Measurements from ENCODE around the gene BTRC.

BTRC gene

DNA sequence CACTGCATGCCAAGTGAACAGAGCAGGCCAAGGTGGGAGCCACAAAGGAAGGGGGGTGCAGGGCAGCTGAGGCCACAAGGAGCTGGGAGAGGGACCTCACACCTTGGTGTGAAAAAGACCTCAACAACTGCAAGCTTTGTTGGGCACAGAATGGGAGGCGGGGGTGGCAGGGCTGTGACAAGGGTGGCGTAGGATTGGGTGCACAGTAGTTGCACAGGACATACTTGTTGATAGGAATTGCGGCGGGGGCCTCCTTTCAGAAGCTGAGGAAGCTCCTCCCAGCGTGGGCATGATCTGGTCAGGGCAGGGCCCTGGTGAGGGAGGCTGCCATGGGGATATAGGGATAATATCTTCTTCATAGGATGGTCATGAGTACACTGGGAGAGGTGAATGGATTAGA, 208.3 kb downstream of the BTRC start:
- DNase-seq (ENCODE audit: low read depth) = no peak
- H3K4me3 ChIP-seq (ENCODE audit: low read length) = no peak overlapping the region
- no peak for TF ChIP-seq CTCF (IDR thresholded peaks at IDR 0.05; ENCODE audit: insufficient read depth, low read depth, low read length, missing control alignments)

DNA sequence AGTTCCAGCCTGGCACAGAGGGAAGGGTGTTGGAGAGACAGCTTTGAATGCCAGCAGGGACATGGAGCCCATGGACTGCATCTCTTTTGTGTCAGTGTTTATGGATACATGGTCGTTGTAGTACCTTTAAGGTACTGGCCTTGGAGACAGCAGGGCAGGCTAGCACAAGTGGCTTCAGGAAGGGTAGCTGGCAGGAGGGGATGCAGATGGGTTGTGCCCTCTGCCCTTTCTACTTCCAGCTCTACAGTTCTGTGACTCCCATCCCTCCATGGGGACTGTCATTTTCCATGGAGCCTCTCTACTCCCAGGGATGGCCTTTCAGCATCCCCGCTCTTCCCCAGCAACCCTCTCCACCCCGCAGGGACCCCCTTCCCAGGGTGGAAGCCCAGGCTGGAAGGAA, 209.0 kb downstream of the BTRC start:
- TF ChIP-seq CTCF (IDR thresholded peaks at IDR 0.05; ENCODE audit: insufficient read depth, low read depth, low read length, missing control alignments) = no peak
- no peak overlapping the region for H3K4me3 ChIP-seq (ENCODE audit: low read length)
- DNase-seq (ENCODE audit: low read depth) = no peak

DNA sequence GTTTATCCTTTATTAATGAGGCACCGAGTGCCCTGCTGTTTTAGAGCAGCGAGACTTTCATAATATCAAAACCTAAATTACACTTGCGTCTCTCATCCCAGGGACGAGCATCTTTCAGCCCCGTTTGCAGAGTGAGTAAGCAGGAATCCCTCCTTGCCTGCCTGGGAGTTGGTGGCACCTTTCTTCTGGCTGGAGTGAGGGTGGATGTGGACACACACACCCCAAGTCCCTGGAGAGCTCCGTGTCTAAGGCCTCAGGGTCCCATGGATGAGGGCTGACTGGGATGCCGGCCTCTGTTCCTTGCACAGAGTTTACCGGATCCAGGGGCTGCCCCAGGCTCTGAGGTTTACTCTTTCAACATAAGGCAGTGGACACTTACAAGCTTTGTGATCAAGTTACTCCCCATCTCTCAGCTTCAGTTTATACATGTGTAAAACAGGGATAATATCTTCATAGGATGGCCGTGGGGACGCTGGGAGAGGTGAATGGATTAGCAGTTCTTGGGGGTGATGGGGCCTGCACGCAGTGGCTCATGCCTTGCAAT, 209.6 kb downstream of the BTRC start:
- no peak for TF ChIP-seq CTCF (IDR thresholded peaks at IDR 0.05; ENCODE audit: insufficient read depth, low read depth, low read length, missing control alignments)
- DNase-seq (ENCODE audit: low read depth) = no peak
- no peak overlapping the region for H3K4me3 ChIP-seq (ENCODE audit: low read length)

DNA sequence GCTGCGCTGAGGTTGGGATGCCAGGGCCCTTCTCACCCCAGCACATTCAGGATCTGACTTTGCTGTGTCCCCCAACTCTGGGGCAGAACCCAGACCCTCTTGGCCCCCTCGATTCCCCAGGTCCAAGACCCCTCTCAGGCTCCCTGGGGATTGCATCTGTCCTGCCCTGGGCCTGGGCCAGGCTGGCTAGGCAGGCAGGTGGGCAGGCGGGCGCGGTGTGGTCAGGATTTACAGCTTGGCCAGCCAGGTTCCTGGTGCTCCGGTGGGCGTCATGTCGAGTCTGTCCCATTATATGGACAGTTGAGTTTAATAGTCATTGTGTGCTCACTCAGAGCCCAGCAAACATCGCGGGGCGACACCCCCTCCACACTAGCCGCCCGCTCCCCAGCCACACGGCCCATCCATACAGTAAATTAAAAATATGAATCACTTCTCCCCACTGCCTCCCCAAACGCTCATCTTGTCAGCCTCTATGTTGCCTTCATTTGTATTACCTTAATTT, 210.6 kb downstream of the BTRC start:
- DNase-seq (ENCODE audit: low read depth) = no peak
- TF ChIP-seq CTCF (IDR thresholded peaks at IDR 0.05; ENCODE audit: insufficient read depth, low read depth, low read length, missing control alignments) = no peak
- no peak overlapping the region for H3K4me3 ChIP-seq (ENCODE audit: low read length)

DNA sequence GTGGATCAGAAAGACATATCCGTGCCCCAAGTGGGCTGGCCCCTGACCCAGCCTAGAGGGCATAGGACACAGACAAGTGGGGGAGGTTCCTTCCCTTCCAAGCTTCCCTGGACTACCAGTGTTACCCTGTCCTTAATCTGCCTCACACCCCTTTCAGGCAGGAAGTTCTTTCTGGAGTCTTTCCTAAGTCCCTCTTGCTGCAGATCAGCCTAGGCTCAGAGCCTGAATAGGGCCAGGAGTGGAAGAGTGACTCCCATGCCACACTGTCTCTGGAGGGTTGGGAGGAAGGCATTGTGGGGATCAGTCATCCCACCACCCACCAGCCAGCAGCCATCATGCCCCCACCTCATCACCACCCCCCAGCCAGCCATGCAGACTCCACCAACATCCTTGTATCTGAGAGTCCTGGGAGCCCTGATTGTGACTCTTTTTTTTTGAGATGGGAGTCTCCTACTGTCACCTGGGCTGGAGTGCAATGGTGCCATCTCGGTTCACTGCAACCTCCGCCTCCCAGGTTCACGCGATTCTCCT, 211.5 kb downstream of the BTRC start:
- no peak for DNase-seq (ENCODE audit: low read depth)
- no peak overlapping the region for H3K4me3 ChIP-seq (ENCODE audit: low read length)
- TF ChIP-seq CTCF (IDR thresholded peaks at IDR 0.05; ENCODE audit: insufficient read depth, low read depth, low read length, missing control alignments) = no peak

DNA sequence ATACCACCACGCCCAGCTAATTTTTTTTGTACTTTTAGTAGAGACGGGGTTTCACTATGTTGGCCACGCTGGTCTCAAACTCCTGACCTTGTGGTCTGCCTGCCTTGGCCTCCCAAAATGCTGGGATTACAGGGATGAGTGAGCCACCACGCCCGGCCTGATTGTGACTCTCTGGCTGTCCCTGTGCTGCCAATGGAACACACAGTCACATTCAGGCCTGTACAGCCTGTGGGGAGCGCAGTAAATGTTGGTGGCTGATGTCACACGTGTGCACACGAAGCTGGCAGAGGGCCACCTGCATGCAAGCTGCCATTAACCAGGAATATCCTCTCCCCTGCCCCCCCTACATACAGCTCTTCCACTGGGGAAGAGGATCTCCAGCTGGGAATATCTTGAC, 212.0 kb downstream of the BTRC start:
- H3K4me3 ChIP-seq (ENCODE audit: low read length) = no peak overlapping the region
- TF ChIP-seq CTCF (IDR thresholded peaks at IDR 0.05; ENCODE audit: insufficient read depth, low read depth, low read length, missing control alignments) = no peak
- DNase-seq (ENCODE audit: low read depth) = no peak

All from epithelial cell of esophagus (primary cell).